Activated T-helper 9 cell treated with anti-CD3 and anti-CD28 coated beads, Interleukin-2, amount 50 U/mL, for 16 hours (primary cell): ENCODE data around the gene LIPK.
"Not testable (repeated sequence)": the region's sequence is repeated elsewhere in the genome, so short reads cannot be mapped to it uniquely, and the experiment has no call there.

Experiments used
- DNase-seq: peaks from one replicate; pipeline ENCODE4 v3.0.0-alpha.2; 2020; ENCODE audit warnings: low read depth

Gene LIPK

GRCh38 chr10:88715517-88715916 lies 9.5 kb downstream of the LIPK start:
- DNase-seq = no peak

- DNase-seq = no peak
These were observed 15.3 kb downstream of the LIPK start for GRCh38 chr10:88721392-88721791.

- DNase-seq = no peak
These were observed 19.7 kb downstream of the LIPK start for GRCh38 chr10:88725798-88726197.

DNA sequence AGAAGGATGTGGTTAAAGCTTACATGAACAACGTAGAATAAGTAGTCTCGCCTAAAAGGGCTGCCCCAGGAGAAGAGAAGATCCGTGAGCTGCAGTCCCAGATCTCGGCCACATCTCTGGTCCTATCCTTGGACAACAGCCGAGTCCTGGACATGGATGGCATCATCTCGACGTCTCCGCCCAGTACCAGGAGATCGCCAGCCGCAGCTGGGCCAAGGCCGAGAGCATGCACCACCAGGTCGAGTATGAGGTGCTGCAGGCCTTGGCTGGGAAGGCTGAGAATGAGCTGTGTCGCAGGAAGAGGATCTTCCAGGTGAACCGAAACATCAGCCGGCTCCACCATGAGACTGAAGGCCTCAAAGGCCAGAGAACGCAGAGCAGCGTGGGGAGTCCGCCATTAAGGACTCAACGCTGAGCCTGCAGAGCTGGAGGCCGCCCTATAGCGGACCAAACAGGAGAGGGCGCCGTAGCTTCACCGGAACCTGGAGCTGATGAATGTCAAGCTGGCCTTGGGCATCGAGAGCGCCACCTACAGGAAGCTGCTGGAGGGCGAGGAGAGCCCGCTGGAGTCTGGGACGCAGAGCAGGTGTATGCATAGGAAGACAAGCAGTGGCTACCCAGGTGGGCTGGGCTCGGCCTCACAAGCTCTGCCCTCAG lies 22.2 kb downstream of the LIPK start:
- no peak for DNase-seq

GRCh38 chr10:88730864-88731263 lies 24.8 kb downstream of the LIPK start:
- no peak for DNase-seq

DNA sequence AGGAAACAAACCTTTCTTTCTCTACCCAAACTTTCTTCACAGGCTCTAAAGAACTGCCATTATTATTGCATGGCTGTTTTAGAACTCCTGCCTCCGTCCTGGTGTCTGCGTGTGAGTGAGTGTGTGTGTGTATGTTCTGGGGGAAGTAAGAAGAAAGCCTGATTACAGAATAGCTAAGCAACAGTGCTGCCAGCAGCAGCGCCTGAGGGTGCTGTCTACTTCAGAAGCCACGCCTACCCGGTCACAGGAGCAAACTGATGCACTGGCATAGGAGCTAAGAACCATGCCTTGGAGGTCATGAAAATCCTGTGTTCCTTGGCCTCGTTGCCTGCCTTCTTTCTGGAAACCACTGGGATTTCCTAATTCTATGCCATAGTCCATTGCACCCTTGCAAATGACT lies 25.2 kb downstream of the LIPK start:
- DNase-seq = no peak

GRCh38 chr10:88733215-88733614 lies 27.2 kb downstream of the LIPK start:
- no peak for DNase-seq

DNA sequence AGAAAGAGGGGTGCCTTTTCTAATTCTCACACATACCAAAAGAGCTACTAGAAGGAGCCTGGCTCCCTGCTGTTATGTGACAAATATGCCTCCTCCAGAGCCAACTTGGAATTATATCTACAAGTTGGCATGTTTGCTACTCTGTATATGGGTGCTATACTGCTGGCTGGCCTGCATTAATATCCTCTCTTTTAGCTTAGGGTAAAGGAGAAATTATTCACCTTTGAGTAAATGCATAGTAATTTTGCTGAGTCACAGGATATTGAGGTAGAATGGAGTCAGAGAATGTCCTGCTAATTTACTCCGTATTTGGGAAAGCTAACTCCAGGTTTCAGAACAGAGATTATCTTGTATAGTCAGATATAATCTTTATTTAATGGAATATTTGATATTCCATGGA lies 29.6 kb downstream of the LIPK start:
- no peak for DNase-seq

DNA sequence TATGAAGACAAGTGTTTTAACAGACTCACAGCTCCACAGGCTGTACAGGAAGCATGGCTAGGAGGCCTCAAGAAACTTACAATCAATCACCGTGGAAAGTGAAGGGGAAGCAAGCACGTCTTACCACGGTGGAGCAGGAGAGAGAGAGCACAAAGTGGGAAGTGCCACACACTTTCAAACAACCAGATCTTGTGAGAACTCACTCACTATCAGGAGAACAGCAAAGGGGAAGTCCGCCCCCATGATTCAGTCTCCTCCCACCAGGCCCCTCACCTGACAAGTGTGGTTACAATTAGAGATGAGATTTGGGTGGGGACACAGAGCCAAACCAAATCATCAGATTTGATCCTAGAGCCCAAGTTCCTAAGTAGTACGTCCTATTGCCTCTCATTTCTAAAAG lies 35.9 kb downstream of the LIPK start:
- DNase-seq = not testable (repeated sequence)

DNA sequence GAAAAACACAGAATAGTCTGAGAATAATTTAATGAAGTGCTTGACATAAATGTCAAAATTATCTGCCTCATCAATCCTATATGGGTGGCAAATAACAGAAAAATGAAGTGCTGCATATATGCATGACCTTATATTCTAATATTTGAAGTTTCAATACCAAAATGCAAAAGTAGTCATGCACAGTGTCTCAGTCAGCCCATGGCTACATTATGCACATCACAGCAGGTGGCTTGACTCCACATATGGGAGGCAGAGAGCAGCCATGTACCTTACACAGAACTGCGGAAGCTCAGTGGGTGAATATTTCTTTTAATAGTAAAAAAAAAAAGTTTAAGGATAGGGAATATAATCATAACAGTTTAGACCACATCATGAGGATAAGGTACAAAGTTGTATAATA lies 36.4 kb downstream of the LIPK start:
- DNase-seq = no peak

DNA sequence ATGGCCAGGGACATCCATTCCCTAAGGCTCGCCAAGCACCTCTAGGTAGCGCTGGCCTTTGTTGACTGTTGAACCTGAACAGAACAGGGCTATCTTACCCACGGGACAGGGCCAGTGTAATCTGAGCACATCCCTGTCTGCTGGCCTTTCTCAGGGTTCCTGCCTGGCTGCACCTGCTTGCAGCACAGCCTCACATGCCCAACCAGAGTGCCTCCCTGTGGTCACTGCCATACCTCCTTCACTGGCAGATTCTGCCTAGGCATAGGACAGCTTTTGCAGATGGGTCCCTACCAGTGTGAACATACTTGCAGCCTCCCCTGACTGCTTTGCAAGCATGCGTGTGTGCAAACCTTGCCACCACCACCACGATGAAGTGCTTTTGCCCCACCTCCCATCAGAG lies 38.0 kb downstream of the LIPK start:
- DNase-seq = no peak

GRCh38 chr10:88745633-88746032 lies 39.6 kb downstream of the LIPK start:
- no peak for DNase-seq

DNA sequence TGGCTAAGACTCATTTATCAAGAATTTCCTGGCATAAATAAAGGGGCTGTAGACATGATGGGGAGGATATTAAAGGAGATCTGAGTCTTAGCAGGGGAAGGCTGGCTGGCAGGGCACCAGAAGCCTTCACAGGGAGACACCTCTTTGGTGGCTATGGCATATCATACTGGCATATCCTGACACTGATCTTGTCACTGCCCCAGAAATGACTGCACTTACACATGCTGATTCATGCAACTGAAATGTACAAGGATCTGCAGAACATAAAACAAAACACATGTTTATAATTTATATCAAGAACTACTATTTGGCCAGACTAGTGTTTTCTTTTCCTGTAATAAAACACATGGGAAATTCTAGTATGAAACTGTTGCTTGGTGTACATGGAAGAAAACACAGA lies 48.2 kb downstream of the LIPK start:
- no peak for DNase-seq

GRCh38 chr10:88755753-88756152 lies 49.7 kb downstream of the LIPK start:
- DNase-seq = no peak

DNA sequence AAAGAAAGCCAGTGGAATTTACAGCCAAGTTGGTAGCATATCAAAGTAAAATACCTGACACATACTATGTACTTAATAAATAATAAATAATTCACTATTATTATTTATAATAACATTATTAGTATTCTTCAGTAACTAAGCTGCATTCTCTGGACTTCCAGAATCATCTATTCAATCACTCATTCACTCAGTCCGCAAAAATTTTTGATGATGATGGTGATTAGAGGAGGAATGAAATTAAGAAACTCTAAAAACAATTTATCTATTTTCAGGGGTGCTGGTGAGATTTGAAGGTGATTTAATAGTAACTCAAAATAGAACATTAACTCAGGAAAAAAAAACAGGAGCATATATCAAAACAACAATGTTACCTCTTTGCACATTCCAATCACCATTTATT lies 50.6 kb downstream of the LIPK start:
- no peak for DNase-seq

GRCh38 chr10:88759366-88760101 lies 53.5 kb downstream of the LIPK start, which contains the start of gene LIPN:
TSS of gene LIPN (plus strand) at chr10:88760020. CDS start at chr10:88761406, 1,386 bp downstream.
- DNase-seq = no peak

- DNase-seq = no peak
These were observed 56.9 kb downstream of the LIPK start for GRCh38 chr10:88762906-88763305.

DNA sequence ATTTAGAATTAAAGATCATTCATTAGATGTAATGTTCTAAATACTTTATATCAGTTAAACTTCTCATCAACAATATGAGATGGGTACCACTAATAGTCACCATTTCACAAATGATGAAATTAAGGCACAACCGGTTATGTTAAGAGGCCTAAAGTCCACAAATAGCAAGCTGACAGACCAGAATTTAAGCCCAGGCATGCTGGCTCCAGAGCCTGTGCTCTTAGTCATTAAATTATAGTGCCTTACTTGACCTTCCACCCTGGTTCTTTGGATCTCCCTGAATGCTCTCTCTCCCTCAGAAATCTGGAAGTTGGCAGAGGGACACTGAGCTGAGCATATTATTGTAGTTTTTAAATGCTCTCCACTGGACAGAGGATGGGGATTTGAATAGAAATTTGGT lies 57.4 kb downstream of the LIPK start:
- DNase-seq = no peak

DNA sequence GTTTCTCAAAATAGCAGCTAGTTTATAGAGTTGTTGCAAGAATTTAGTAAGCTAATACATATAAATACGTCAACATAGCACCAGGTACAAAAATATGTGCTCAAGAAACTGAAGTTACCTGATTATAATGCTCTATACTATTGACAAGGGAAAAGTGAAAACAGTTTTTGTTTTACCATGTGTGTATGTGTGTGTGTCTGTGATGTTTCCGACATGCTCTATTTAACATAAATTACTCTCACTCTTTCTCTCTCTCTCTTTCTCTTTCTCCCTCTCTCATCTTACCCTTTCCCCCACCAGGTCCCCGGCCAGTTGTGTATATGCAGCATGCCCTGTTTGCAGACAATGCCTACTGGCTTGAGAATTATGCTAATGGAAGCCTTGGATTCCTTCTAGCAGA lies 58.1 kb downstream of the LIPK start:
- DNase-seq = no peak

- DNase-seq = no peak
These were observed 59.8 kb downstream of the LIPK start for GRCh38 chr10:88765816-88766215.

DNA sequence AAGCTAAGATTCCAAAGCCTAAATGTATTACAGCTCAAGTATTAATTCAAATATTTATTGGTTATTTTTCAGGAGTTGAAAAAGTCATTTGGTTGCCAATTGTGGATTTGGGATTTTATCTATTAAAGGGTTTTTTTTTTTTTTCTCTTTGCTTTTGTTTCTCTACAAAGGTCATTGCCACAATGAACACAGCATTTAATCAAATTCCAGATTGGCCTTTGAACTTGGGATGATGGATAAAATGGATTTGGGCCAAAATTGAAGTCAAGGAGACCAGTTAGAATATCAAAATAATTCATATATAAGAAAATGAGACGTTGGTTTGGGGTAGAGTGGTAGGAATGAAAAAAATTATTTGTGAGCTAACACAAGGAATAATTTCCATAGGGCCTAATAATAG lies 63.3 kb downstream of the LIPK start:
- DNase-seq = no peak

- no peak for DNase-seq
These were observed 75.2 kb downstream of the LIPK start for GRCh38 chr10:88781206-88781605.

DNA sequence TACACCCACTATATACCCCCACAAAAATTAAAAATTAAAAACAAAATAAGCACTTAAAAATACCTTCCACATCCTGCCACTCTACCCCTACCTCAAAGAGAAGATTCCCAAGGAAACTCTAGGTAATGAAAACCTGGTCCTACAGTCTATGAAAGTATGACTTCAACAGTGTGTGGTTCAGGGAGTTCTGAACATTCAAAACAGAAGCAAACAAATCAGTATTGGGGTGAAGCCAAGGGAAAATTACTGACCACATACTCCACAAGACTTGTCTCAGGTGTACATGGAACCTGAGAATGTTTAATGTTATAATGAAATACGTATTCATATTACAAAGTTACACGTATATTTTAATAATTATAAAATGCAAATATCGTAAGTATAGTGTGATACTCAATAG lies 76.2 kb downstream of the LIPK start:
- no peak for DNase-seq

DNA sequence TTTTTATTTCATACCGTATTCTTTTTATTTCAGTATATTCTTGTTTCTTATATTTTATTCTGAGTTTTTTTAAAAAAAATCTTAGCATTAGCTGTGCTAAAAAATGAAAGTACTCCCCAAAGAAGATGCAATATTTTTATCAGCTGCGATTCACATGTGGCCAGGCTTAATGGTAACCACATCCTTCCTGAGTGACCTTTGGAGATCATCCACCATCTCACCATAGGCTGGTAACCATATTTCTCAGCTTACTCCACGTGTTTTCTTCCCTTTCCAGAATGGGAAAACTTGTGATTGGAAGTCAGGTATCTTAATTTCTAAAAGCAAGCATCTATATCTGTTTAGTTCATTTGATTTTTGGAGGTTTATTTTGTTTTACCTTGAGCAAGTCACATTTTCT lies 77.7 kb downstream of the LIPK start:
- no peak for DNase-seq
